Stimulated activated CD4-positive, alpha-beta T cell treated with anti-CD3 and anti-CD28 coated beads, Interleukin-15, amount 100 ng/mL, for 24 hours (primary cell): Measurements from ENCODE around the gene TTYH1.

Experiments used
- DNase-seq: peaks from one replicate; pipeline ENCODE4 v3.0.0-alpha.2; 2020

TTYH1 gene

DNA sequence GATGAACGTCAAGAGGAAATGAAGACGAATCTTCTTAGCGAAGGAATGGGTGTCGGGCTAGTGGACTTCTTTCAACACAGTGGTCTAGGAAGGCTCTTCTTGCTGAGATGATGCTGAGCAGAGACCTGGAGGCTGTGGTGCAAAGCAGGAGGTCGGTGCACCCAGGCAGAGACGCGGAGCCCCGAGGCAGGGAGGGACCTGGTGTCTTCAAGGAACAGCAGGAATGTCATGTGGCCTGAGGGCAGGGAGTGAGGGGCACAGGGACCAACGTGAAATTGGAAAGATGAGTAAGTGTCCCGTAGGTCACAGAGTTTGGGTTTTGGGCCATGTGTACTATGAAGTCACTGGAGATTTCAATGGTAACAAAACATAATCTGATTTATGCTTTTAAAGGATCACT is 69.2 kb downstream of the TTYH1 start:
- no peak for DNase-seq

- no peak for DNase-seq
Observed at GRCh38 chr19:54485851-54486250, 70.6 kb downstream of the TTYH1 start.
